ENCODE results near the gene JAKMIP1. TPM values are rescaled to one million over a fixed set of nuclear protein-coding genes. Genes with fewer than 3 reads are reported as not detected.

JAKMIP1 gene
- total RNA-seq, 1 donor from 2014 or later, result not detected

DNA sequence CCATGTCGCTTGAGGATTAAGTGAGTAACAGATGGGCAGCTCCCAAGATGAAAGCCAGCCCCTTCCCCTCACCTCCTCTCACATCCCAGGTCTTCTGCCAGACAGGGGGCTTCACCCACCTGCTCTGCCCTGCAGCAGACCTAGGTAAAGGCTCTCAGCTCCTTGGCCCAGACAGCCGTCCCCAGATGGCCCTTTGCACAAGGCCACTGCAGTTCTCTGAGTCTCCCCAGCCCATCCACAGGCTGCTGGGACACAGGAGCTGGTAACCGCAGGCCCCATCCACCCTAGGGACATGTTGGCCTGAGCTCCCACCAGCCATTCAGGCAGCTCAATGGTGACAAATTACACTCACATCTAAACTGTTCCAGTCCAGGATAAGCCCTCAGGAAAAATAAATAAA lies 197.4 kb downstream of the JAKMIP1 start:
- H3K27ac Mint-ChIP-seq, result no peak overlapping the region
- peaks cover 62% of the 10 kb centered on the region for H3K27me3 Mint-ChIP-seq (ENCODE audit: low read depth)
- TF ChIP-seq CTCF (IDR thresholded peaks at IDR 0.05; ENCODE audit: unreplicated experiment), result no peak
- no peaks in the 10 kb centered on the region for H3K36me3 Mint-ChIP-seq
- DNase-seq (ENCODE audit: low spot score in 2 of 2, unreplicated experiment in 2 of 2), result no peak
- H3K4me1 Mint-ChIP-seq, result no peaks in the 10 kb centered on the region
- H3K4me3 Mint-ChIP-seq, result no peak overlapping the region
- H3K9me3 Mint-ChIP-seq, result no peaks in the 10 kb centered on the region

DNA sequence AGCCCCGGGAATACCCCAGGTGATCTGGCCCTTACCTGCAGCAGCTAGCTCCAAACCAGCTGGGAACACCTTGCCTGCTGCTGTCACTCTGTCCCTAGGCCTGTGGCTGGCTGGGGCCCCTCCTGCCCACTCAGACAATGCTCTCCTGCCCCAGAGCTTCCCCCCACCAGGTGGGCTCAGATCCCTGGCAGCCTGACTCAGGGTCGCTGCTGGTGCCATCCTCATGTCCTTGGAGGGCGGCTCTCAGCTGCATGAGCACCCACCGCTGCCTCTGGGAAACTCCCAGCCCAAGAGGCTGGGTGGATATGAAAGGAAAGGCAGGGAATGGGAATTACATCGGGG lies 197.9 kb downstream of the JAKMIP1 start:
- Mint-ChIP-seq H3K4me3 (no peak overlapping the region), H3K4me1 (no peaks in the 10 kb centered on the region), H3K36me3 (no peaks in the 10 kb centered on the region), H3K27me3 (ENCODE audit: low read depth) (peaks cover 58% of the 10 kb centered on the region), H3K27ac (no peak overlapping the region), H3K9me3 (no peaks in the 10 kb centered on the region)
- TF ChIP-seq CTCF (IDR thresholded peaks at IDR 0.05; ENCODE audit: unreplicated experiment), result no peak
- DNase-seq (ENCODE audit: low spot score in 2 of 2, unreplicated experiment in 2 of 2), result no peak

GRCh38 chr4:6001680-6002491 lies 198.5 kb downstream of the JAKMIP1 start:
- no peak for DNase-seq (ENCODE audit: low spot score in 2 of 2, unreplicated experiment in 2 of 2)
- Mint-ChIP-seq H3K27me3 (ENCODE audit: low read depth) (peaks cover 52% of the 10 kb centered on the region), H3K27ac (no peak overlapping the region), H3K9me3 (no peaks in the 10 kb centered on the region), H3K4me1 (no peaks in the 10 kb centered on the region), H3K4me3 (no peak overlapping the region), H3K36me3 (no peaks in the 10 kb centered on the region)
- no peak for TF ChIP-seq CTCF (IDR thresholded peaks at IDR 0.05; ENCODE audit: unreplicated experiment)

DNA sequence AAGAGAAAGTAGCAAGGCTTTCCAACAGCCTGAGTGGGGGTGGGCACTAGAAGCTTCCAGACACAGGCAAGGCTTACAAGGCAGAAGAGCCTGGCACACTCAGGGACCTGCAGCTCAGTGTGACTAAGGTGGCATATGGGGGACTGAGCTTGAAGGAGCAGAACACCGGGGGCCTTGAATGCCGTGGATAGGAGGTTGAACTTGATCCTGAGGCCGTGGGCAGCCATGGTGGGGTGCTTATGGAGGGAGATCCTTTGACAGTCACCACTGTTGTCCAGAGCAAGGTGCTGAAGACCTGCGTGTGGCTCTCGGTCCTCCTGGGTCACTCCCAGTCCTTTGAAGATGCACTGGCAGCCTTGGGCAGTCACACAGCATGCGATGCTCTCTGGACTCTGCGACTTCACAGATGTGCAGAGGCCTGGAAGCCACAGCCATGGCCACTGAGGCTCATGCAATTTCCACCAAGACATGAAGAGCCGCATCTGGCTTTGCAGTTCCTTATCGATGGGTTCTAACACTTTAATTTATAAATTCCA lies 200.5 kb downstream of the JAKMIP1 start:
- DNase-seq (ENCODE audit: low spot score in 2 of 2, unreplicated experiment in 2 of 2), result peak in 1 of 2 experiments; percentile 4
- Mint-ChIP-seq H3K36me3 (no peaks in the 10 kb centered on the region), H3K27me3 (ENCODE audit: low read depth) (peaks cover 52% of the 10 kb centered on the region), H3K4me1 (no peaks in the 10 kb centered on the region), H3K27ac (no peak overlapping the region), H3K9me3 (no peaks in the 10 kb centered on the region), H3K4me3 (no peak overlapping the region)
- TF ChIP-seq CTCF (IDR thresholded peaks at IDR 0.05; ENCODE audit: unreplicated experiment), result no peak

GRCh38 chr4:5999356-5999755 lies 201.0 kb downstream of the JAKMIP1 start:
- no peak for TF ChIP-seq CTCF (IDR thresholded peaks at IDR 0.05; ENCODE audit: unreplicated experiment)
- Mint-ChIP-seq H3K36me3 (no peaks in the 10 kb centered on the region), H3K4me1 (no peaks in the 10 kb centered on the region), H3K4me3 (no peak overlapping the region), H3K9me3 (no peaks in the 10 kb centered on the region), H3K27me3 (ENCODE audit: low read depth) (peaks cover 55% of the 10 kb centered on the region), H3K27ac (no peak overlapping the region)
- no peak for DNase-seq (ENCODE audit: low spot score in 2 of 2, unreplicated experiment in 2 of 2)
